HuH-7.5 (cell line): ENCODE measurements around the gene KHDC4.

Experiments
- DNase-seq: peaks from one replicate; pipeline ENCODE4 v3.0.0; 2011; ENCODE audit warnings: low spot score

Gene KHDC4

DNA sequence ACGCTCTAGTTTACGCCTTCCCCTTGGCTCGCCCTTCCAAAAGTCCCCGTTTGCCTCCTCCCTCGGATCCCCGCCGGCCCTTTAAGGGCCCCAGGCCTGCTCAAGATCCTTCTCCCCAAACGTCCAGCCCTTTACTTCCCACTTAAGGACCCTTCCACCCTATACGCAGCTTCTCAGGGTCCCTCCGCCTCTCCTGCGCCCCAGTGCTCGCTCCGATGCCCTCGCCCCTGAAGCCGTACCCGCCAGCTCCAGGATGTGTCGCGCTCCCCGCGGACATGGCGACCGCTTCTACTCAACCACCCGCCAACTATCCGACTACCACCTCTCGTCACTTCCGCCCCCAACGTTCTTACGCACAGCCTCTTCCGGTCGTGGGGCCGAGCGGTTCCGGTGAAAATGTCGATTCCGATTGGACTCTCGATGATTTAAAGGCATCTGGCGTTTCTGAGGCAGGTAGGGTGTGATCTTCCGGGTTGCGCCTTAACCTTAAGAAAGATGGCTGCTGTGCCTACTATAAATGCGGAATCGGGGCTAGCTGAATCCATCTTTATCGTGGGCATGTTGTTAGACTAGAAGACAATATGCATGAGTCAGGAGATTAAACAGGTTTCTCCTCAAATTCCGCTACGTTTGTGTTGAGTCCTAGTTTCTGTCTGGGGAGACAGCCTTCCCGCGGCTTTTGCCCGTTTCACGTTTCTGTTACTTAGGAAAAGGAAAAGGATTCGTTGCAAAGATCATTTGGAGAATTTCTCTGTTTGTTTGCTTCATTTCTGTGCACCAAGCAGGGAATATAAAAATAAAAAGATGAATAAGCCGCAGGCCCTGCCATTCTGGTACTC, at the start of gene KHDC4:
TSS of gene KHDC4 (minus strand) at position 317 of the 839 bp plus-strand sequence. CDS start at position 277, 40 bp downstream.
- peak; percentile 93 for DNase-seq

DNA sequence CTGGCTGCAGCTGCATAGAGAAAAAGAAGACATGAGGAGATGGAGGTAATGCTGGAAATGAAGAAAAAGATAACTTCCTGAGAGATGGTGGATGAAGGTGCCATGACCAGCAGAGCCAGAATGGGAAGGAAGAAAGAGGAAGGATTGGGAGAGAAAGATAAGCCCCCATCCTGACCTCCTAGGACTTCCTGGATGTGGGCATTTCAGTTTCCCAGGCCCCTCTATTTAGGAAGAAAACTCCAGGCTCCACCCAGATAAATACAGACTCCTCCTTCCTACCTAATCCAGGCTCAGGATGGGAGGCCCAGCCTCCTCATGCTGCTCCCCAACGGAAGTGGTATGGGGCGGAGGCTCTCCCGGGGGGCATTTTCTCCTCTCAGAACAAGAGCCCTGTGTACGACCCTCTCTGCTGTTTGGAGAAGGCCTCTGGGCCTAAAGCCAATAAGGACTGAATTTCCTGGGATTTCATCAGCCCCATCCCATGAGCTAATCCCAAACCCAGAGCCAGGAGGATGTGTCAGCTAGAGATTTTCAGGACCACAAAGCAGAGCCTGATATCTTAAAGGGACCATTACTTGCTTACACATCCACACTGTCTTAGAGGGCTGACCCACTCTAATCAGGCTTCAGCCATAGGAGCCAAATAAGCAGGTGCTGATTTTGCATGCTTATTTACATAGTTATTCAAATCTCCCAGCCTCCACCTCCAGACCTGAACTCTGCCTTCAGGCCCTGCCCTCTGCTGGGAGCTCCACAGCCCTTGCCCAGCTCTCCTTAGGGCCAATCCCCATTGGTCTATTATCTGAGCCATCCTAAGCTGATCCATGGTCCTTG, 49.2 kb upstream of the KHDC4 start:
- DNase-seq, result no peak

DNA sequence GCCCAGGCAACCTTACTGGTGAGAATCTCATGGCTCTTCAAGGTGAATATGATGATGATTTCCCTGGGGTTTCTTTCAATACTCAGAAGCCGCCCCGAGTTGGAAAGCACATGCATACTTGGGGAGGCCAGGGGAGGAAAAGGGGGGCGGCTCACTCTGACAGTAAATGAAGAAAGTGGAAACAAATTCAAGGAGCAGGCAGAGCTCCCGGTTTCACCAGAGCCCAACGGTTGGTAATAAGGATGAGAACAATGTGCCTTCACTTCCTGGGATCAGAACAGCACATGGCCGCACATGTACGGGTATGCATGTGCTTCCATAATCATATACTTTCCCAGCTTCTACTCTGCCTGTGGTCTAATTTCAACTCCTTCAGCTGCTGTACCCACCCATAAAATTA, 47.9 kb upstream of the KHDC4 start:
- no peak for DNase-seq

DNA sequence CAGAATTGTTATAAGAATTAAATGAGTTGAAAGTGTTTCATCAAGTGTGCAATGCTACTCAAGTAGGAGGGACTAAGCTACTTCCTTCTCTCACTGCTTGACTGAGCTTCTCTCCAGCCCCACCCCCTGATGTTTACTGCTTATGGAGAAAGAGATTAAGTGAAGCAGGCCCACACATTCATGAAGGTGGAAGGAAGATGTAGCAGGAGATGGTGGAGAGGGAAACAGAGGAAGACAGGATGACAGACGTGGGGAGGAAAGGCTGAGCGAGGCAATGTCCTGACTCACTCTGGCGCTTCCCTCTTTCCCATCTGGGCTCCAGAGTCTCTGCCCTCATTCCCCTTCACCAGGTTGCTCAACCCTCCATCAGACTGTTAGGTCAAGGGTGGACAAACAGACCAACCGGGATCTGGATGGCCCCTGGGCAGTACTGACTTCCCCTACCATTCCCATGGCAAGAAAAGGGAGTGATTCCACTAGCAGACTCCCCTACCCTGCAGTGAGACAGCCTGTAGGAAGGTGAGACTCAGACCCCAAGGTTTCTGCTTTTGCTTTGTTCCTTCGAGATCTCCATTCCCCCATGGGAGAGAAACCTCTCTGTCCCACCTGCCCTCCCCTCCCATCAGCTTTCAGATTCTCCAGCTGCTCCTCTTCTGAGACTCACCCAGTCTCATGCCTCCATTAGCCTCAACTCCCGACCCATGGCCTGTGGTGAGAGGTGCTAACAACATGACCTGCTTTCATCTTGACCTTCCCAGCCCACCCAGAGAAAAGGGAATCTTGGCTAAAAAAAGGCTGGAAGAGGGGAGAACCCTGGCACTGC, 47.3 kb upstream of the KHDC4 start:
- DNase-seq, result peak; percentile 68

DNA sequence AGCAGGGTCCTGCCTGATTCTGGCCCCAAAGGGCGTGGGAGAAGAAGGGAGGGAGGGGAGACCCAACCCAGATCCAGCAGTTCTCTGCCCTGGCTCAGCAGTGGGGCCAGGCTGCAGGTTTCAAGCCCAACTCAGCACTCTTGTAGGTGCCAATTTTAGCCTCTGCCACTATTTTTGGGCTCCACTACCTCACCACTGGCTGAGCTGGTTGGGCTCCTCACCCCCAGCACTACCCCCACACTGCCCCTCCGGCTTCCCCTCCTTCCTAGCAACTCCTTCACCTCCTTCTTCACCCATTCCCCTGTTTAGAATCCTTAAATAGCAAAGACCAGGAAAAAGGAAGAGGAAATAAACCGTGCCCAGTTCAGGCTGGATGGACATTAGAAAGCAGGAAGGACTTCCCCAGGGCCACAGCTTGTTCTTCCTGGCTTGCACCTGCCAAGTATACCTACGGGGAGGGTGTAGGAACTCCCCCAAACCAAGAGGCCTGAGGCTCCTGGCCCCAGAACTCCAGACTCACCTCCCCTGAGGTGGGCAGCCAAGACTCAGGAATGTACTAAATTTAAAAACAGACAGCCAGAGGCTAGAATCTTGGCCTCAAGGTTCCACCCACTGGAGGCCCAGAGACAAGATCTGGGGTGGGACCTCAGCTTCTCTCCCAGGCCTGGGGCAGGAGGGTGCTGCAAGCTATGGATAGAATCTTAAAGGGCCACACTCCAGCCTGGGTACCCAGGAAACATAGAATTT, 45.6 kb upstream of the KHDC4 start:
- DNase-seq, result no peak

DNA sequence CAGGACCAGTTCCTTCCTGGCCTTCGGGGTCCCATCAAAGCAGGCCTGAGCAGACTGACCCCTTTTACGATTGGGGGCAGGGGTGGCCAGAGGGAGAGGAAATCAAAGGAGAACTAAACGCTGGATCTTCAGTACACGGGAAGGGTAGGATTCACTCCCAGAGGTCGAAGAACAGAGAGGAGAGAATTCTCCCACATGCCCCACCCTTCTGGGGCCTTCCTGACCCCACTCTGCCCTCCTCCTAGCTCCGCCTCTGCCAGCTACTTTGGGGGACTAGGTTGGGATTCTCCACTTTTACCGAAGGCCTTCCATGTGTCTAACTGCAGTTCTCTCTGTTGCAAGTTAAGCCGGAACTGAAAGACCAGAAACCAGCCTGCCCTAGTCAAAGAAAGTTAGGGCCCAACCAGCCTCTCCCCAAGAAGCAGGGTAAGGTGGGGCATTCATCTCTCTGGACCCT, 44.8 kb upstream of the KHDC4 start:
- no peak for DNase-seq

DNA sequence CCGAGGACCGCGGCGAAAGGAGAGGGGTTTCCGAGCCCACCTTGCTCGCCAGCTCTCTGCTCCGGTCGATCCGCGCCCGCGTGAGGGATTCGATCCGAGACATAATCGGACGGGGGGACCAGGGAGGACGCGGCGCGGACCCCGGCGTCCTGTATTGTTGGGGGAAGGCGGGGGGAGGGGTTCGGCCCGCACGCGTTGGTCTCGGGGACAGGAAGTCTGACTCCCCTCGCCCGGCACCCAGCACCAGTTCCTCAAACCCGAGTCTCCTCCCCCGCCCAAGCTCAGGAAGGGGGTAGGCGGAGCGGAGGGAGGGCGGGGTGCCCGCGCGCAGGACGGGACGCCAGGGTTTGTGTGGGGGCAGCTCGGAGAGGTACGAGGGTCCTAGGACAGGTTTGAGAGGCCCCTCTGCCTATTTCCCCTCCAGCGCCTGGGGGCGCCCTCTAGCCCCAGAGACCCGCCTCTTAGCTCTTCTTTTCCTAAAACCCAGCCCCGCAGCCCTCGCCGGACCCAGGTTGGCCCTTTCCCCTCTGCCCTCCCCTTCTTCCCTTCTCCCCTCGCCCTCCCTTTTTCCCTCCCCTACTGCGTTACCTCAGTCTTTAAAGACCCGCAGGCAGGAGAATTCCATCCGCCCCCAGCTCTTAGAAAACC, 44.2 kb upstream of the KHDC4 start, which contains the start of gene ARHGEF2:
TSS of gene ARHGEF2 (minus strand) at position 223 of the 648 bp plus-strand sequence. CDS start at position 103, 120 bp downstream.
- peak; percentile 83 for DNase-seq

DNA sequence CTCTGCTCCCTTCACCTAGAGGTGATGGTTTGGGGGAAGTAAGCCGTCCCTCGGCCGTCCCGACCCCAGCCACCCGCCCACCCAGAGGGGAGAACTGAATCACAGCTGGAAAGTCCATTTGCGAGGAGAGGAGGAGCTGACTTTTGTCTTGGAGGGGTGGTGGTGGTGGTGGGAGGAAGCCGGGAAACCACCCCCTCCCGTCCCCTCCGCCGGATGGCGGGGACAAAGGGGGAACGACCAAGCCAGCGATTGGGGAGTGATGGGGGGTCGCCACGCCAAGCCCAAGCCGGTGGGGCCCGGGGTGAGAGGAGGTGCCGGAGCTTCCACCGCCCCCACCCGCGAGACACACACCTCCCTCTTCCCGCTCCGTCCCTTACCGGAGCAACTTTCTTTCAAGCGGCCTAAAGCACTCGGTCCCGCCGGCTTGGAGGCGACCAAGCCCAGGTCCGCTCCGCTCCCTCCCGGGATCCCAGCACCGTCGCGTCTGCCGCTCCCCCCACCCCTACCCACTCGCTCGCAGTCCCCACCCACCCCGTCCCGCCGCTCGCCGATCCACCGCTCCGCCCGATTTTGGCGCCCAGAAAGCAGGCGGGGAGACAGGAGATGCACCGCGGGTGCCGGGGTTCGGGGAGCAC, 43.6 kb upstream of the KHDC4 start:
- peak; percentile 72 for DNase-seq

DNA sequence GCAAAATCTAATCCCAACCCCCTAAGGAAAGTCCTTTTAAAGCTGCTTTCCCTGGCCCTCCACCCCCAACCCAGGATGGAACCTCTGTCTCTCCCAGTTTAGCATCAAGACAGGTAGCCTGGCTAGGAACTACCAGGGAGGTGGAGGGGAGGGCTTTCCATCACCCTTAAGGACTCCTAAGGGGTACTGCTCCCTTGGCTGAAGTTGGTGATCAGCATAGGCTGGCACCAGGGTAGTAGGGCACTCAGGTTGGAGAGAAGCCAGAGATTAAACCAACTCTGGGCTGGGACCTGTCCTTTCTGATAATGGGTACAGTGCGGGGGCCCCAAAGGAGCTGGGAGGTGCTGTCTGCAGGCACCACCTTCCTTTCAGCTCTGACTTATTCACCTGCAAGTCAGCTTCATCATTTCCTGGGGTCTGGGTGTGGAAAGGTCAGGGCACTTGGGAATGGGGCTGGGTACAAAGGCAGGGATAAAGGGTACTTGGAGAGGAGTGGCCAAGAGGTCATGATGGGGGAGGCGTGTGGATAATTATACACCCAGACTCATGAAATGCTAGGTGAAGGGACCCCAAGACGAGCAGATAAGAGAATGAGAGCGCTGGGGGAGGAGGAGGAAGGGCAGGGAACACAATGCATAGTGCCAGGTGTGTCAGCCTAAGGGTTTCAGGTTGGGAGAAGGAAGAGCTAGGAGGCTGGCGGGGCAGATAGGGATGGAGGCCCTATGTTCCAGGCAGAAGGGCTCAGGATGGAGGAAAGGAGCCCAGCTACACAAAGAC, 42.9 kb upstream of the KHDC4 start:
- DNase-seq, result no peak

DNA sequence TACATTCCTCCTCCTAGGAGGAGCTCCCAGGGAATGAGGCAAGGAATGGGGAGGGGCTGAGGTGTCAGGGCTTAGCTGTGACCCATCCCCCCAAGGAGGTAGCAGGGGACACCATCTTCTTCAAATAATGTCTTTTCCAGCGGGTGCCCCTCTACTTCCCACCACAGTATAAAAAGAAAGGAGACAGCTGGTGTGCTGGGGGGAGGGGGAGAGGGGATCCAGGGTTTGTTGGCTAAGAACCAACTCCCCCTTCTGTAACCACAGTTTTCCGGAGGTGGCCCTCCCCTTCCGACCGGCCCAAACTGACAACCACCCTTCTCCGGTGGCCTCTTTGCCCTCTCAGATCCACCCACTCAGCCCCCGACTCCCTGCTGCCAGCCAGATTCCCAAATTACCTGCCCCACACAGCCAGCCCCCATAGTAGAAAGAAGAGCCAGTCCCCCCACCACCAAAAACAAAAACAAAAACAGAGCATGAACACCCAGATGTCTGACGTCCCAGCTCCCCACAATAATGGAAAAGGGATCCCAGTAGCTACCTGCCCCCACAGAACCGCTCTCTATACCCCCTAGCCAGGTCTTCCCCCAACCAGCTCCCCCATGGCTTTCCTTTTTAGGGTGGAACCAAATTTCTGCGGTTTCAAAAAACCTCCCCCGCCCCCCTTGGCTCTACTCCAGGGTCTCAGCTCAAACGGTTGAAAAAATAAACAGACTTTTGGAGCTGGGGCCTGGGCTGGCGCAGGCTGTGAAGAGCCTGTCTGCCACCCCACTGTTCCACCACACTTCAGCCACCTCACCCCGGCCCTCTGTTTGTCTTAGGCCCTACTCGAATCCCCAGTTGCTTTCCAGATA, 42.1 kb upstream of the KHDC4 start:
- no peak for DNase-seq

DNA sequence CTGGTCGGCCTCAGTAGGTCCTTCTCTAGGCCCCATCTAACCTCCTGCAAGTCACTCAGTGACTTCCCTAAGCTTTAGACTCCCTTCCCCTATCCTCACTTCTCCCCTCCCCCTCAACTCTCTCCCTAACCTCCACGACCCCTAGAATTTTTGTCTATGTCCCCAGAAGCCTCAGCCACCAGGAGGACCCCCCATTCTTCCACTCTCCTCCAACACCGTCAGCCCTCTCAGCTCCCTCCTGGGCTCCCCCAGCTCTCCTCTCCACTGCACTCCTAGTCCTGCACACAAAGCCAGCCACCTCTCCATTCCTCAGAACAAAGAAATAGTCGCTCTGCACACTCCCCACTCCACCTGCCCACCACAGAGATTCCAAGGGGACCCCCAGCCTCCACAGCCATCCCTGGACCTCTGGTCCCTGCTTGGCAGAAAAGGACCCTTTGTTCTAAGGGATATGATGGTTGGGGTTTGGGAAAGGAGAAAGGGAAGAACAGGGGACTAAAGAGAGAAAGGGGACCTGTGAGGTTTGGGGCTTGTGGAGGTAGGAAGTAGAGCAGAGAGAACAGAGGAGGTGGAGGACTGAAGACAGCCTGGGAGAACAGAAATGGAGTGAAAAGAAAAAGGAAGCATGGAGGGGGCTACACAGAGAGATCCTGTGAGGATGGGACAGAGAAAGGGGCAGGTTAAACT, 41.3 kb upstream of the KHDC4 start:
- DNase-seq, result no peak

DNA sequence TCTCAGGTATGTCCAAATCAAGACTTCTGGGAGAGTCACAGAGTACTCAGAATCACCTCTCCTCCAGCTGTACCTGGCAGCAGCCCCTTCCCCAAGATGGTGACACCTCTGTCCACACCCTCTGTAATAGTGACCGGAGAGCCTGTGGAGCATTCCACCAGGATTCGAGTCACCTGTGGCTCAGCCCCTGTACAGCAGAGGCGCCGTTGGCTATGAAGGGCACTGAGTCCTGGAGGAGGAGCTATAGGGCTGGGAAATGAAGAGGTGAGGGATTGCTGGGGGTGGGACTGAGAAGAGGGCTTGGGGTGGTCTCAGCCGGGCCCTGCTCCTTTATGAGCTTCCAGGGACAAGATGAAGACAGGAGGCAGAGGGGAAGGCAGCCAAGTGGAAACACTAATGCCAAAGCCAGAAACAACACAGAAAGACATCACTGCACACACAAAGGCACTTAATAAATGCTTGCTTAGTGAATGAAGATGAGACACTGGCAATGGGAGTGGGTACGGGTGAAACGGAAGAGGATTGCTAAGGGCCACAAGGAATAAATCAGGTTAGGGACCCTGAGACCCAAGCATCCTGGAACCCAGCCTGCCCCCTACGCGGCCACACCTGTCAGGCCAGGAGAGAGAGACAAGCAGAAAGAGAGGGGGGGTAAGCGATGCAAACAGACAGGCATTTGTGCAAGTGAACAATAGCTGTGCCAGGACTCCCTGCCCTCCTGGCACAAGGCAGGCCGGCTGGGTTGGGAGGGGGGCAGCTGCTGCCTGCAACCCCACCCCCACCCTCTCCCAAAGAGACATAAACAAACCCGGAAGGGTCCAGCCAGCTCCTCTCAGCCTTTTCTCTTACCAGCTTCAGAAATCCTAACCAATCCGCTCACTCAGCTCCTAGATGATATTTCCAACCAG, 40.2 kb upstream of the KHDC4 start:
- DNase-seq, result no peak

DNA sequence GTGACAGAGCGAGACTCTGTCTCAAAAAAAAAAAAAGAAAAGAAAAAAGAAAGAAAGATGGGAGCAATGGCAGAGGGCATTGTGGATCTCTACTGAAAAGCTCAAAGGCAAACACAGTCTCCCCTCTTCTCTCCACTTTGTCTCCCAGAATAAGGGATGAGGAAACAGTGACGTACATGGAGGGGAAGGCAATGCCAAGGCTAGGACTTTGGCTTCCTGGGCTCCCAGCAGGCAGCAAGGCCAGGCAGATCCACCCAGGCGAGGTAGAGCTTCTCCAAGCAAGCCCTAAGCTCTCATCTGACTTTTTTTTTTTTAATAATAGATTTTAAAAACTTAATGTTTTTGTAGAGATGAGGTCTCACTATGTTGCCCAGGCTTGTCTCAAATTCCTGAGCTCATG, 39.5 kb upstream of the KHDC4 start:
- no peak for DNase-seq

DNA sequence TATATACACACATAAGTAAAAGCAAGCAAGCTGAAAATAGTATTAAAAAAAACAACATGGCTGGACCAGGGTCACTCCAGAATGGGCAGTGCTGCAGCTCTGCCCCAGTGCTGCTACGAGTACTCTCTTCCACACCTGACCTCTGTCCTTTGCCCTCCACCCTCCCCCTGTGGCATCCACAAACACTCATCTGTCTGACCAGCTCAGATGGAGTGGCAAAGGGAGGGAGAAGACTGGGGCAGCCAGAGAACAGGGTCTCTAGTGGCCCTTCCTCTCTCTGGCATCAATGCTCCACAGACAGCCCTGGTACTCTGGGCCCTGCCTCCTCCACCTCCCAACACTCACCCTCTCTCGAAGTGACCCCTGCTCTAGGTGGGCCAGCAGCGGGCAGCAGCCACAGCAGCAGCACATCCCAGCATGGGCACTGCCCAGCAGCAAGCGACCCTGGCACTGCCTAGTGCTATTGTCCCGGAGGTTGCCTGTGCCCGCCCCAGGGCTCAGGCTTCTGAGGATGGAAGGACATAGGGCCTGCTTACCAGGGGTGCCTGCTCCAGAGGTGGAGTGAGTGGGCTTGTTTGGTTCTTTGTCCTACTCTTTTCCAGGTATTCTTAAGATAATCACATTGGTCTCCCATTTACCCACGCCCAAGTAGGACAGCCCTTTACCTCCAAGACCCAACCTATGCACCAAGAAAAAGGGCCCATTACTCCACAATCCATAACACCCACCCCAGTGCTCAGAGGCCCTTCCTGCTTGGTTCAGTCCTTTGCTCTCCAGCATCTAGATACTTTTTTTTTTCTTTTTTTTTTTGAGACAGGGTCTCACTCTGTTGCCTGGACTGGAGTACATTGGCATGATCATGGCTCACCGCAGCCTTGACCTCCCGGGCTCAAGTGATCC, 37.9 kb upstream of the KHDC4 start:
- DNase-seq, result no peak

DNA sequence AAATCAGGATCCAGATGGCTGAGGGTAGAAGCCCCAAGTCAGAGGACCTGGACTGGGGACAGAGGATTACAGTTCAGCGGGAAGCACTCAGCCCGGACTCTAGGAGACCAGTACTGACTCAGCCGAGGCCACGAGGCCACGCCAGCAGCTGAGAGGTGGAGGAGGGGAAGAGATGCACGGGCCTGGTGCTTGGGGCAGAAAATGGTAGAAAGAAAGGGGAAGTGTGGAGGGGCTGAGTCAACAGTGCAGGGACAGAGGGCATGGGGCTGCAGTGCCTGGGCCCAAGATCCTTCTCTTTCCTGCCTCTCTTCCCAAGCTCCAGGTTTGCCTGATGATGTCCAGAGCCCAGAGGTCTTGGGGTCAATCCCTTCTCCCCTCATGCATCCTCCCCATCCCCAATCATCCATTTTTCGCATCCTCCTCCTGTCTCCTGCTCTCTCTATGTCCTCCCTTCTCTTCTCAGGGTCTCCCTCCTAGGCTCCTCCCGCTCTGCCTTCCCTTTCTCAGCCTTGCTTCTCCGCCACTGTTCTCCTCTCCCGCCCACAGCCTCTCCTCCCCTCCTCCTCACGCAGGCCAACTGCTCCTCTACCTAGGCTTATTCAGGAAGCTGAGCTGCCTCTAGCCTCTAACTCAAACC, 36.4 kb upstream of the KHDC4 start:
- no peak for DNase-seq
